22Rv1 (cell line): ENCODE results near the gene ATAD3B.
"Not testable (repeated sequence)": the region's sequence is repeated elsewhere in the genome, so short reads cannot be mapped to it uniquely, and the experiment has no call there.

Experiments used
- ZFX ChIP-seq: fragments of 450-650 bp; IDR thresholded peaks from 2 replicates; pipeline ENCODE4 v1.6.1; 2017; ENCODE audit warnings: antibody characterized with exemption, borderline replicate concordance
- TF ChIP-seq, protein P1 (sequence below): fragments of 450-650 bp; IDR thresholded peaks from 2 replicates; pipeline ENCODE4 v1.5.1; 2017; ENCODE audit warnings: mild to moderate bottlenecking

DNA sequence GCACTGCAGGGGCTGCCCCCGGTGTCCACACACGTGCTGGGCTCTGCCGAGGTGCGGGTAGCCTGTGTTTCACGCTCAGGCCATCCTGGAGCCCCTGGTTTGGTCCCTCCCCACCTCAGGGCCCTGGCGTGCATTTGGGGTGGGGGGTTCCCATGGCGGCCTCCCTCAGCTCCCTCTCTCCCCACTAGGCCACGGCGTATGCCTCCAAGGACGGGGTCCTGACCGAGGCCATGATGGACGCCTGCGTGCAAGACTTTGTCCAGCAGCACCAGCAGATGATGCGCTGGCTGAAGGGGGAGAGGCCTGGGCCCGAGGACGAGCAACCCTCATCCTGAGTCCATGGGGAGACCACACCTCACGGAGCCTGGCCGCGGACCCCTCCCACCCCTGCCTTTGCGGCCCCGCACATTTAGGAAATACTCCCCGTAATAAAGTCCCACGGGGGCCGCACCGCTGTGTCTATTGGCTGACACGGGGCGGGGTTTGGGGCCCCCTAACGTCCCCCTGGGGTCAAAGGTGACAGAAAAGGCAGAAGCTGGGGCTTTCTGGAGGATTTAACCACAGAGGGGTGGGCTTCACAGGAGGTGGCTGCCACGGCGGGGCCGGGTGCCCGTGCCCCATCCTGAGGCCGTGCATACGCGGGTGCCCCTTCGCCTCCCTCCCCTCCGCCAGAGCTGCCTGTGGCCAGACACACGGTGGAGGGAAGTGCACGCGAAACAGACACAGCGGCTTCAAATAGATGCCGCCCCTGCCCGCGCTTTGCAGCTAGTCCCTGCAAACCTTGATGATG, 3.2 kb upstream of the ATAD3B start:
- TF ChIP-seq, protein P1, sequence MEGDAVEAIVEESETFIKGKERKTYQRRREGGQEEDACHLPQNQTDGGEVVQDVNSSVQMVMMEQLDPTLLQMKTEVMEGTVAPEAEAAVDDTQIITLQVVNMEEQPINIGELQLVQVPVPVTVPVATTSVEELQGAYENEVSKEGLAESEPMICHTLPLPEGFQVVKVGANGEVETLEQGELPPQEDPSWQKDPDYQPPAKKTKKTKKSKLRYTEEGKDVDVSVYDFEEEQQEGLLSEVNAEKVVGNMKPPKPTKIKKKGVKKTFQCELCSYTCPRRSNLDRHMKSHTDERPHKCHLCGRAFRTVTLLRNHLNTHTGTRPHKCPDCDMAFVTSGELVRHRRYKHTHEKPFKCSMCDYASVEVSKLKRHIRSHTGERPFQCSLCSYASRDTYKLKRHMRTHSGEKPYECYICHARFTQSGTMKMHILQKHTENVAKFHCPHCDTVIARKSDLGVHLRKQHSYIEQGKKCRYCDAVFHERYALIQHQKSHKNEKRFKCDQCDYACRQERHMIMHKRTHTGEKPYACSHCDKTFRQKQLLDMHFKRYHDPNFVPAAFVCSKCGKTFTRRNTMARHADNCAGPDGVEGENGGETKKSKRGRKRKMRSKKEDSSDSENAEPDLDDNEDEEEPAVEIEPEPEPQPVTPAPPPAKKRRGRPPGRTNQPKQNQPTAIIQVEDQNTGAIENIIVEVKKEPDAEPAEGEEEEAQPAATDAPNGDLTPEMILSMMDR: not testable (repeated sequence)
- TF ChIP-seq ZFX: not testable (repeated sequence)
